DOHH2 (cell line): ENCODE results near the gene ECHS1.

Experiments used
- H3F3A ChIP-seq: fragments of 200-600 bp; sonication (generic), shearing (Covaris generic); 2 replicates; pipeline ENCODE4 v1.6.0; 2016; ENCODE audit warnings: antibody characterized with exemption, mild to moderate bottlenecking; ENCODE audit not compliant: control insufficient read depth, insufficient read depth
- H3K27ac ChIP-seq: fragments of 200-600 bp; sonication (generic); 2 replicates; pipeline ENCODE4 v1.5.1; 2014; ENCODE audit warnings: low read depth, mild to moderate bottlenecking, low read length, moderate library complexity
- H3K27me3 ChIP-seq: fragments of 200-600 bp; sonication (generic); 2 replicates; pipeline ENCODE4 v1.6.1; 2014; ENCODE audit warnings: mild to moderate bottlenecking, low read length, mixed read lengths; ENCODE audit not compliant: control insufficient read depth
- H3K36me3 ChIP-seq: fragments of 200-600 bp; sonication (generic); 2 replicates; pipeline ENCODE4 v1.6.1; 2014; ENCODE audit warnings: mild to moderate bottlenecking, low read length, moderate library complexity, mixed read lengths; ENCODE audit not compliant: control insufficient read depth
- H3K4me1 ChIP-seq: fragments of 200-600 bp; sonication (generic); 2 replicates; pipeline ENCODE4 v1.6.1; 2014; ENCODE audit warnings: mild to moderate bottlenecking, low read length, mixed read lengths; ENCODE audit not compliant: control insufficient read depth
- H3K4me2 ChIP-seq: fragments of 200-600 bp; sonication (generic); 2 replicates; pipeline ENCODE4 v1.6.0; 2014; ENCODE audit warnings: mild to moderate bottlenecking, low read length, moderate library complexity
- H3K4me3 ChIP-seq: fragments of 200-600 bp; sonication (generic); 2 replicates; pipeline ENCODE4 v1.5.1; 2014; ENCODE audit warnings: mild to moderate bottlenecking, low read length, mixed read lengths
- H3K79me2 ChIP-seq: fragments of 200-600 bp; sonication (generic); 2 replicates; pipeline ENCODE4 v1.6.1; 2014; ENCODE audit warnings: mild to moderate bottlenecking, low read length, mixed read lengths; ENCODE audit not compliant: control insufficient read depth
- H3K9me2 ChIP-seq: fragments of 200-600 bp; sonication (generic); replicated peaks from 2 replicates; pipeline ENCODE4 v1.6.1; 2014; ENCODE audit warnings: mild to moderate bottlenecking, low read length, mixed read lengths; ENCODE audit not compliant: control insufficient read depth
- H3K9me3 ChIP-seq: fragments of 200-600 bp; sonication (generic); 2 replicates; pipeline ENCODE4 v1.6.1; 2014; ENCODE audit warnings: antibody characterized with exemption, low read length, mixed read lengths; ENCODE audit not compliant: control insufficient read depth, insufficient read depth
- H4K20me1 ChIP-seq: fragments of 200-600 bp; sonication (generic); 2 replicates; pipeline ENCODE4 v1.6.0; 2014; ENCODE audit warnings: low read depth, mild to moderate bottlenecking, antibody characterized with exemption, low read length, moderate library complexity; ENCODE audit not compliant: control insufficient read depth, insufficient read depth
- CTCF ChIP-seq: fragments of 200-600 bp; sonication (generic); IDR thresholded peaks from one replicate; pipeline ENCODE4 v1.5.1; 2014; ENCODE audit warnings: antibody characterized with exemption, mild to moderate bottlenecking, low read depth, low read length; ENCODE audit not compliant: poor library complexity, severe bottlenecking
- EZH2phosphoT487 ChIP-seq: fragments of 200-600 bp; sonication (generic); IDR thresholded peaks from 2 replicates; pipeline ENCODE4 v1.6.1; 2017; ENCODE audit warnings: borderline replicate concordance, mild to moderate bottlenecking, antibody characterized with exemption, low read length, moderate library complexity, mixed read lengths

Gene ECHS1

GRCh38 chr10:133334503-133335245 lies 38.5 kb downstream of the ECHS1 start:
- Histone ChIP-seq H3K27me3 (peaks cover 11% of the 10 kb centered on the region), H3K4me2 (no peak overlapping the region), H4K20me1 (no peaks in the 10 kb centered on the region), H3K9me3 (peaks cover 29% of the 10 kb centered on the region; the same call in 1 of the 2 replicates), H3K4me1 (peaks cover 4% of the 10 kb centered on the region), H3K36me3 (no peaks in the 10 kb centered on the region), H3K79me2 (no peaks in the 10 kb centered on the region), H3K27ac (no peak overlapping the region), H3K9me2 (no peaks in the 10 kb centered on the region), H3K4me3 (no peak overlapping the region), H3F3A (no peaks in the 10 kb centered on the region)
- TF ChIP-seq CTCF: no peak

- no peak overlapping the region for H3K27ac ChIP-seq
- peaks cover 15% of the 10 kb centered on the region; the same call in 1 of the 2 replicates for H3K9me3 ChIP-seq
- H3F3A ChIP-seq: no peaks in the 10 kb centered on the region; the same call in 1 of the 2 replicates
- no peak overlapping the region for H3K4me3 ChIP-seq
- peaks cover 7% of the 10 kb centered on the region for H3K4me1 ChIP-seq
- no peaks in the 10 kb centered on the region for H3K36me3 ChIP-seq
- no peaks in the 10 kb centered on the region for H3K9me2 ChIP-seq
- H3K79me2 ChIP-seq: no peaks in the 10 kb centered on the region
- no peaks in the 10 kb centered on the region for H4K20me1 ChIP-seq
- TF ChIP-seq CTCF (no peak), EZH2phosphoT487 (no peak)
- H3K27me3 ChIP-seq: peaks cover 17% of the 10 kb centered on the region
- no peak overlapping the region for H3K4me2 ChIP-seq
Observed at GRCh38 chr10:133332936-133333699, 40.0 kb downstream of the ECHS1 start.

GRCh38 chr10:133329491-133330202 lies 43.5 kb downstream of the ECHS1 start:
- Histone ChIP-seq H3K27me3 (peaks cover 34% of the 10 kb centered on the region), H3K36me3 (no peaks in the 10 kb centered on the region), H3F3A (peaks cover 3% of the 10 kb centered on the region; the same call in 1 of the 2 replicates), H3K4me1 (peaks cover 11% of the 10 kb centered on the region), H3K9me2 (no peaks in the 10 kb centered on the region), H3K4me2 (peak overlapping the region; percentile 63), H3K79me2 (no peaks in the 10 kb centered on the region), H3K9me3 (no peaks in the 10 kb centered on the region), H3K27ac (no peak overlapping the region), H4K20me1 (no peaks in the 10 kb centered on the region), H3K4me3 (peak overlapping the region; percentile 47; the same call in 1 of the 2 replicates)
- TF ChIP-seq CTCF: peak; percentile 90
- TF ChIP-seq EZH2phosphoT487: no peak
